GM19351 (cell line): ENCODE data around the gene ARPC5.

Experiments
- ATAC-seq: cut with Tn5 transposase; IDR thresholded peaks from one replicate; pipeline ENCODE4 v1.9.1; 2021; ENCODE audit warnings: mild to moderate bottlenecking, moderate library complexity; ENCODE audit not compliant: unreplicated experiment

ARPC5 gene

GRCh38 chr1:183589384-183589783, 46.2 kb downstream of the ARPC5 start:
- ATAC-seq = no peak

- no peak for ATAC-seq
Observed at GRCh38 chr1:183588827-183589226, 46.8 kb downstream of the ARPC5 start.

GRCh38 chr1:183586926-183587325, 48.7 kb downstream of the ARPC5 start:
- ATAC-seq = no peak

GRCh38 chr1:183586455-183586854, 49.1 kb downstream of the ARPC5 start:
- no peak for ATAC-seq

GRCh38 chr1:183585038-183585437, 50.5 kb downstream of the ARPC5 start:
- ATAC-seq = peak; percentile 49

GRCh38 chr1:183584147-183584546, 51.4 kb downstream of the ARPC5 start:
- no peak for ATAC-seq

GRCh38 chr1:183583466-183583865, 52.1 kb downstream of the ARPC5 start:
- ATAC-seq = no peak

GRCh38 chr1:183582021-183582713, 53.4 kb downstream of the ARPC5 start:
- no peak for ATAC-seq

GRCh38 chr1:183580281-183580682, 55.3 kb downstream of the ARPC5 start:
- ATAC-seq = no peak

- no peak for ATAC-seq
Observed at GRCh38 chr1:183578856-183579255, 56.7 kb downstream of the ARPC5 start.

- ATAC-seq = no peak
Observed at GRCh38 chr1:183577897-183578465, 57.6 kb downstream of the ARPC5 start.

- ATAC-seq = no peak
Observed at GRCh38 chr1:183576537-183576936, 59.0 kb downstream of the ARPC5 start.

GRCh38 chr1:183575606-183576005, 60.0 kb downstream of the ARPC5 start:
- no peak for ATAC-seq

GRCh38 chr1:183572721-183573120, 62.9 kb downstream of the ARPC5 start:
- ATAC-seq = no peak

GRCh38 chr1:183571678-183572268, 63.8 kb downstream of the ARPC5 start:
- no peak for ATAC-seq
